Endothelial cell of umbilical vein (primary cell): ENCODE data around the gene FPR1. TPM values are rescaled to one million over a fixed set of nuclear protein-coding genes. Genes with fewer than 3 reads are reported as not detected.

Source experiments
- BruUV-seq: library from RNA; stranded (reverse); fragments of 400-500 nt; replicated peaks from 2 replicates; lab custom pipeline; 2021; lab: Mats Ljungman, UMichigan
- CTCF ChIA-PET: fragments of 300-600, 350-600 bp; sonication (Branson Sonifier 250); formaldehyde crosslinking; loops from one replicate; lab custom pipeline; 2021; ENCODE audit warnings: antibody characterized with exemption, inconsistent platforms; lab: Charles Lee
- POLR2A ChIA-PET: fragments of 300-600, 350-600 bp; sonication (Branson Sonifier 250); formaldehyde crosslinking; loops from one replicate; lab custom pipeline; 2021; ENCODE audit warnings: antibody characterized with exemption, inconsistent platforms; lab: Charles Lee
- DNase-seq: peaks from one replicate; pipeline ENCODE4 v3.0.0-alpha.2; 2011; ENCODE audit warnings: low read depth, low spot score
- FAIRE-seq: peaks from 2 replicates; lab custom pipeline; 2011; peaks lifted over from hg19 to GRCh38; lab: Jason Lieb, UNC
- H2AFZ ChIP-seq: 2 replicates; pipeline ENCODE4 v1.6.0; 2012; ENCODE audit warnings: low read depth, low read length, control low read depth, inconsistent platforms
- H3K27ac ChIP-seq: 2 replicates; pipeline ENCODE4 v1.5.1; 2011; ENCODE audit warnings: low read depth, mild to moderate bottlenecking, control low read depth, low read length, moderate library complexity; ENCODE audit not compliant: insufficient read depth
- H3K27me3 ChIP-seq, 2 experiments: 2 replicates each; pipeline versions ENCODE4 v1.6.0 to v1.6.1; 2011; ENCODE audit warnings: low read length in 2 of 2, mixed read lengths in 1 of 2; ENCODE audit not compliant: control insufficient read depth in 2 of 2, insufficient read depth in 2 of 2
- H3K36me3 ChIP-seq, 2 experiments: 2 replicates in 1 of 2; 3 replicates in 1 of 2; pipeline ENCODE4 v1.5.1; 2011; ENCODE audit warnings: low read length in 2 of 2, mild to moderate bottlenecking in 1 of 2, moderate library complexity in 1 of 2; ENCODE audit not compliant: control insufficient read depth in 2 of 2, insufficient read depth in 2 of 2; ENCODE audit errors: extremely low read depth in 1 of 2
- H3K4me1 ChIP-seq: 3 replicates; pipeline ENCODE4 v1.5.1; 2011; ENCODE audit warnings: mild to moderate bottlenecking, low read length; ENCODE audit not compliant: control insufficient read depth, insufficient read depth; ENCODE audit errors: extremely low read depth
- H3K4me2 ChIP-seq: 2 replicates; pipeline ENCODE4 v1.6.1; 2011; ENCODE audit warnings: low read length, control low read depth, mixed read lengths; ENCODE audit not compliant: insufficient read depth
- H3K4me3 ChIP-seq, 3 experiments: fragments of 200-600 bp in 1 of 3; sonication (generic), shearing (Covaris generic) in 1 of 3; replicated peaks in 1 of 3; 2 replicates each; pipeline ENCODE4 v1.5.1; 2011 to 2016; ENCODE audit warnings: control low read depth in 3 of 3, low read length in 3 of 3, mild to moderate bottlenecking in 2 of 3, inconsistent platforms in 1 of 3, low read depth in 1 of 3, moderate library complexity in 1 of 3; ENCODE audit not compliant: insufficient read depth in 1 of 3
- H3K79me2 ChIP-seq: 2 replicates; pipeline ENCODE4 v1.6.0; 2012; ENCODE audit warnings: low read length, inconsistent platforms; ENCODE audit not compliant: control insufficient read depth, insufficient read depth
- H3K9ac ChIP-seq: replicated peaks from 2 replicates; pipeline ENCODE3; 2011; ENCODE audit warnings: low read length, control low read depth; ENCODE audit not compliant: insufficient read depth; ENCODE audit errors: extremely low read depth
- H3K9me1 ChIP-seq: replicated peaks from 3 replicates; pipeline ENCODE4 v1.6.0; 2011; ENCODE audit warnings: mild to moderate bottlenecking, low read length; ENCODE audit not compliant: control insufficient read depth, insufficient read depth; ENCODE audit errors: extremely low read depth
- H3K9me3 ChIP-seq: replicated peaks from 2 replicates; pipeline ENCODE4 v1.5.1; 2012; ENCODE audit warnings: low read length, inconsistent platforms; ENCODE audit not compliant: control insufficient read depth, insufficient read depth
- H4K20me1 ChIP-seq: replicated peaks from 2 replicates; pipeline ENCODE3; 2011; ENCODE audit warnings: mild to moderate bottlenecking, low read length; ENCODE audit not compliant: control insufficient read depth, insufficient read depth; ENCODE audit errors: extremely low read depth
- CTCF ChIP-seq, 2 donors: IDR thresholded peaks; 1 replicate in 1 of 2; 2 replicates in 1 of 2; pipeline ENCODE4 v1.5.1; 2011; ENCODE audit warnings: low read length in 2 of 2, mild to moderate bottlenecking in 2 of 2, moderate library complexity in 2 of 2, control low read depth in 1 of 2, inconsistent platforms in 1 of 2, low read depth in 1 of 2; ENCODE audit not compliant: insufficient read depth in 1 of 2; ENCODE audit errors: extremely low read depth in 1 of 2
- EZH2 ChIP-seq: IDR thresholded peaks from 2 replicates; pipeline ENCODE4 v1.6.1; 2012; ENCODE audit warnings: borderline replicate concordance, low read depth, mild to moderate bottlenecking, moderate library complexity, low read length, inconsistent platforms; ENCODE audit not compliant: severe bottlenecking
- FOS ChIP-seq: IDR thresholded peaks from 2 replicates; pipeline ENCODE4 v1.6.1; 2011; ENCODE audit warnings: mild to moderate bottlenecking, low read length, moderate library complexity, borderline replicate concordance; ENCODE audit not compliant: insufficient read depth
- GATA2 ChIP-seq: IDR thresholded peaks from 2 replicates; pipeline ENCODE4 v1.7.0; 2011; ENCODE audit warnings: low read depth, mild to moderate bottlenecking, moderate library complexity, mixed read lengths, low read length; ENCODE audit not compliant: insufficient read length, insufficient read depth
- JUN ChIP-seq: IDR thresholded peaks from 2 replicates; pipeline ENCODE4 v1.6.1; 2011; ENCODE audit warnings: borderline replicate concordance, low read depth; ENCODE audit not compliant: insufficient read length, insufficient read depth
- MYC ChIP-seq: IDR thresholded peaks from one replicate; pipeline ENCODE4 v1.6.1; 2011; ENCODE audit warnings: mild to moderate bottlenecking, low read depth, low read length
- POLR2AphosphoS5 ChIP-seq: IDR thresholded peaks from 2 replicates; pipeline ENCODE4 v1.6.1; 2012; ENCODE audit warnings: low read depth, mild to moderate bottlenecking, control low read depth, low read length, moderate library complexity; ENCODE audit not compliant: insufficient read depth
- dilution Hi-C: fragments of 300-500 bp; cut with MboI; formaldehyde crosslinking; loops from one replicate; pipeline ENCODE4 v1.15.0; 2019; ENCODE audit warnings: low sequenced_read_pairs; ENCODE audit not compliant: extremely low pct_ligation_motif_present
- intact Hi-C: fragments of 100-400 bp; cut with micrococcal nuclease; formaldehyde crosslinking; loops from one replicate; pipeline ENCODE4 v1.10.0; 2022
- polyA plus RNA-seq, 4 experiments: library from polyadenylated mRNA; depleted of rRNA in 3 of 4; stranded (reverse) in 3 of 4; unstranded in 1 of 4; fragments of >200 nt; gene quantifications; 2 replicates each; pipeline versions ENCODE4 v1.2.1 to v1.2.3, GENCODE V29; 2011 to 2012; ENCODE audit warnings: missing spikeins in 1 of 4
- total RNA-seq: library from RNA; stranded (reverse); gene quantifications from 2 replicates; pipeline ENCODE4 v1.2.3, GENCODE V29; 2021
- TF ChIP-seq, protein P1 (sequence below): IDR thresholded peaks from 2 replicates; pipeline ENCODE4 v1.6.1; 2011; ENCODE audit not compliant: insufficient read depth, insufficient read length

FPR1 gene
- total and polyA plus RNA-seq, 2 donors (not counting 3 experiments of a cell fraction or from before 2014, with no cell fraction given) = not detected

- TF ChIP-seq GATA2 (no peak), MYC (no peak), POLR2AphosphoS5 (no peak)
- H3K4me1 ChIP-seq = no peaks in the 10 kb centered on the region
- dilution Hi-C loops (no loop called here), intact Hi-C loops (no loop called here)
- H2AFZ ChIP-seq = no peak overlapping the region
- H3K27me3 ChIP-seq = no peaks in the 10 kb centered on the region
- H3K27ac ChIP-seq = no peak overlapping the region
- DNase-seq (no peak), FAIRE-seq (no peak)
- H3K9me1 ChIP-seq = no peaks in the 10 kb centered on the region
- no peak overlapping the region for H3K9ac ChIP-seq
- no peaks in the 10 kb centered on the region for H3K79me2 ChIP-seq
- ChIA-PET CTCF (interaction anchor here (1.1 kb wide), 1 partner anchor 307 kb away, joined by 4 read pairs; no protein-coding TSS in a partner anchor), POLR2A (no interaction called here)
- H3K4me2 ChIP-seq = no peak overlapping the region
- H3K4me3 ChIP-seq = no peak overlapping the region
- no peaks in the 10 kb centered on the region for H3K36me3 ChIP-seq
- H4K20me1 ChIP-seq = no peaks in the 10 kb centered on the region
- no peaks in the 10 kb centered on the region for H3K9me3 ChIP-seq
- BruUV-seq = no TSS peak
These were observed 28.6 kb upstream of the FPR1 start for GRCh38 chr19:51780270-51780669.

DNA sequence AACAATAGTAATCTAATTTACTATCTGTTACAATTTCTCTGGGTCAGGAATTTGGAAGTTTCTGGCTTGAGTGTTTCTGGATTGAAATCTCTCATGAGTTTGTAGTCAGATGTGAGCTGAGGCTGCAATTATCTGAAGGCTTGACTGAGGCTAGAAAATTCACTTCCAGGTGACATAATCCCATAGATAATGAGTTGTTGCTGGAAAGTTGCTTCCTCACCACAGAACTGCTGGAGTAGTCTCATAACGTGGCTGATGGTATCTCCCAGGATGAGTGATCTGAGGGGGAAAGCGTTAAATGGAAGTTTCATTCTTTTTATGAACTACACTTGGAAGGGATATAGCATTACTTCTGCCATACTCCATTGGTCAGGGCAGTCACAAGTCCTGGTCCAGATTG, 28.0 kb upstream of the FPR1 start:
- H3K36me3 ChIP-seq = no peaks in the 10 kb centered on the region
- no peaks in the 10 kb centered on the region for H3K4me1 ChIP-seq
- no peaks in the 10 kb centered on the region for H3K79me2 ChIP-seq
- no peak overlapping the region for H3K9ac ChIP-seq
- DNase-seq (no peak), FAIRE-seq (no peak)
- no TSS peak for BruUV-seq
- no peaks in the 10 kb centered on the region for H3K9me1 ChIP-seq
- CTCF ChIA-PET = interaction anchor here (1.1 kb wide), 1 partner anchor 306 kb away, joined by 4 read pairs; no protein-coding TSS in a partner anchor
- POLR2A ChIA-PET = no interaction called here
- H3K27me3 ChIP-seq = no peaks in the 10 kb centered on the region
- H2AFZ ChIP-seq = no peak overlapping the region
- H3K4me2 ChIP-seq = no peak overlapping the region
- dilution Hi-C loops = no loop called here
- TF ChIP-seq CTCF (IDR thresholded peaks at IDR 0.05; ENCODE audit: extremely low read depth in 1 of 2, insufficient read depth in 1 of 2, low read depth in 1 of 2, low read length in 2 of 2) (no peak), JUN (no peak), GATA2 (no peak), POLR2AphosphoS5 (no peak), MYC (no peak), FOS (no peak), EZH2 (no peak)
- TF ChIP-seq, protein P1, sequence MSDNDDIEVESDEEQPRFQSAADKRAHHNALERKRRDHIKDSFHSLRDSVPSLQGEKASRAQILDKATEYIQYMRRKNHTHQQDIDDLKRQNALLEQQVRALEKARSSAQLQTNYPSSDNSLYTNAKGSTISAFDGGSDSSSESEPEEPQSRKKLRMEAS = no peak
- H3K9me3 ChIP-seq = no peaks in the 10 kb centered on the region
- H3K27ac ChIP-seq = no peak overlapping the region
- H3K4me3 ChIP-seq = no peak overlapping the region
- no peaks in the 10 kb centered on the region for H4K20me1 ChIP-seq
- intact Hi-C loops = loop anchor here (2.0 kb wide), 3 partner anchors 123 to 457 kb away; no protein-coding TSS in a partner anchor
